H1 (cell line): ENCODE data around the gene GUCY1A2.

Experiments
- BRCA1 ChIP-seq: IDR thresholded peaks from 2 replicates; pipeline ENCODE4 v1.6.1; 2012; ENCODE audit warnings: low read depth, low read length, improper control_type of control experiment
- CTCF ChIP-seq, 3 experiments: IDR thresholded peaks; 1 replicate in 2 of 3; 2 replicates in 1 of 3; pipeline versions ENCODE4 v1.5.1 to v1.6.1; 2011; ENCODE audit warnings: low read length in 3 of 3, mild to moderate bottlenecking in 3 of 3, inconsistent platforms in 2 of 3, low read depth in 1 of 3, moderate library complexity in 1 of 3; ENCODE audit not compliant: insufficient read depth in 1 of 3; ENCODE audit errors: control extremely low read depth in 1 of 3
- EP300 ChIP-seq, 2 experiments: IDR thresholded peaks; 1 replicate in 1 of 2; 2 replicates in 1 of 2; pipeline ENCODE4 v1.6.1; 2011 to 2012; ENCODE audit warnings: low read depth in 2 of 2, low read length in 2 of 2, mild to moderate bottlenecking in 2 of 2, borderline replicate concordance in 1 of 2, inconsistent platforms in 1 of 2, moderate library complexity in 1 of 2
- POLR2A ChIP-seq, 2 experiments: IDR thresholded peaks; 1 replicate in 1 of 2; 2 replicates in 1 of 2; pipeline ENCODE4 v1.6.1; 2011; ENCODE audit warnings: low read depth in 2 of 2, low read length in 2 of 2, mild to moderate bottlenecking in 2 of 2; ENCODE audit errors: control extremely low read depth in 1 of 2
- POLR2AphosphoS5 ChIP-seq: IDR thresholded peaks from 2 replicates; pipeline ENCODE4 v1.6.1; 2011; ENCODE audit warnings: low read depth, low read length
- SUZ12 ChIP-seq: fragments of 200-600 bp; sonication (generic); IDR thresholded peaks from 2 replicates; pipeline ENCODE4 v1.6.1; 2012; ENCODE audit warnings: mild to moderate bottlenecking, inconsistent platforms, low read length, moderate library complexity, mixed read lengths
- TBP ChIP-seq: IDR thresholded peaks from 2 replicates; pipeline ENCODE4 v1.6.1; 2011; ENCODE audit warnings: low read depth, low read length, improper control_type of control experiment

- TF ChIP-seq TBP (no peak), BRCA1 (no peak), POLR2AphosphoS5 (no peak), EP300 (IDR thresholded peaks at IDR 0.05; ENCODE audit: borderline replicate concordance in 1 of 2, low read depth in 2 of 2, low read length in 2 of 2) (no peak), CTCF (IDR thresholded peaks at IDR 0.05; ENCODE audit: control extremely low read depth in 1 of 3, insufficient read depth in 1 of 3, low read depth in 1 of 3, low read length in 3 of 3) (no peak), SUZ12 (no peak), POLR2A (IDR thresholded peaks at IDR 0.05; ENCODE audit: control extremely low read depth in 1 of 2, low read depth in 2 of 2, low read length in 2 of 2) (no peak)
Observed at GRCh38 chr11:106996691-106997090, 21.6 kb downstream of the GUCY1A2 start.
